Endothelial cell of umbilical vein (primary cell): ENCODE measurements around the gene PRKG1. TPM values are rescaled to one million over a fixed set of nuclear protein-coding genes. Genes with fewer than 3 reads are reported as not detected.

Experiments
- BruUV-seq: library from RNA; stranded (reverse); fragments of 400-500 nt; replicated peaks from 2 replicates; lab custom pipeline; 2021; lab: Mats Ljungman, UMichigan
- CTCF ChIA-PET: fragments of 300-600, 350-600 bp; sonication (Branson Sonifier 250); formaldehyde crosslinking; loops from one replicate; lab custom pipeline; 2021; ENCODE audit warnings: antibody characterized with exemption, inconsistent platforms; lab: Charles Lee
- POLR2A ChIA-PET: fragments of 300-600, 350-600 bp; sonication (Branson Sonifier 250); formaldehyde crosslinking; loops from one replicate; lab custom pipeline; 2021; ENCODE audit warnings: antibody characterized with exemption, inconsistent platforms; lab: Charles Lee
- DNase-seq: peaks from one replicate; pipeline ENCODE4 v3.0.0-alpha.2; 2011; ENCODE audit warnings: low read depth, low spot score
- FAIRE-seq: peaks from 2 replicates; lab custom pipeline; 2011; peaks lifted over from hg19 to GRCh38; lab: Jason Lieb, UNC
- H2AFZ ChIP-seq: 2 replicates; pipeline ENCODE4 v1.6.0; 2012; ENCODE audit warnings: low read depth, low read length, control low read depth, inconsistent platforms
- H3K27ac ChIP-seq: 2 replicates; pipeline ENCODE4 v1.5.1; 2011; ENCODE audit warnings: low read depth, mild to moderate bottlenecking, control low read depth, low read length, moderate library complexity; ENCODE audit not compliant: insufficient read depth
- H3K27me3 ChIP-seq, 2 experiments: 2 replicates each; pipeline versions ENCODE4 v1.6.0 to v1.6.1; 2011; ENCODE audit warnings: low read length in 2 of 2, mixed read lengths in 1 of 2; ENCODE audit not compliant: control insufficient read depth in 2 of 2, insufficient read depth in 2 of 2
- H3K36me3 ChIP-seq, 2 experiments: 2 replicates in 1 of 2; 3 replicates in 1 of 2; pipeline ENCODE4 v1.5.1; 2011; ENCODE audit warnings: low read length in 2 of 2, mild to moderate bottlenecking in 1 of 2, moderate library complexity in 1 of 2; ENCODE audit not compliant: control insufficient read depth in 2 of 2, insufficient read depth in 2 of 2; ENCODE audit errors: extremely low read depth in 1 of 2
- H3K4me1 ChIP-seq: 3 replicates; pipeline ENCODE4 v1.5.1; 2011; ENCODE audit warnings: mild to moderate bottlenecking, low read length; ENCODE audit not compliant: control insufficient read depth, insufficient read depth; ENCODE audit errors: extremely low read depth
- H3K4me2 ChIP-seq: 2 replicates; pipeline ENCODE4 v1.6.1; 2011; ENCODE audit warnings: low read length, control low read depth, mixed read lengths; ENCODE audit not compliant: insufficient read depth
- H3K4me3 ChIP-seq, 3 experiments: fragments of 200-600 bp in 1 of 3; sonication (generic), shearing (Covaris generic) in 1 of 3; replicated peaks in 1 of 3; 2 replicates each; pipeline ENCODE4 v1.5.1; 2011 to 2016; ENCODE audit warnings: control low read depth in 3 of 3, low read length in 3 of 3, mild to moderate bottlenecking in 2 of 3, inconsistent platforms in 1 of 3, low read depth in 1 of 3, moderate library complexity in 1 of 3; ENCODE audit not compliant: insufficient read depth in 1 of 3
- H3K79me2 ChIP-seq: 2 replicates; pipeline ENCODE4 v1.6.0; 2012; ENCODE audit warnings: low read length, inconsistent platforms; ENCODE audit not compliant: control insufficient read depth, insufficient read depth
- H3K9ac ChIP-seq: replicated peaks from 2 replicates; pipeline ENCODE3; 2011; ENCODE audit warnings: low read length, control low read depth; ENCODE audit not compliant: insufficient read depth; ENCODE audit errors: extremely low read depth
- H3K9me1 ChIP-seq: replicated peaks from 3 replicates; pipeline ENCODE4 v1.6.0; 2011; ENCODE audit warnings: mild to moderate bottlenecking, low read length; ENCODE audit not compliant: control insufficient read depth, insufficient read depth; ENCODE audit errors: extremely low read depth
- H3K9me3 ChIP-seq: replicated peaks from 2 replicates; pipeline ENCODE4 v1.5.1; 2012; ENCODE audit warnings: low read length, inconsistent platforms; ENCODE audit not compliant: control insufficient read depth, insufficient read depth
- H4K20me1 ChIP-seq: replicated peaks from 2 replicates; pipeline ENCODE3; 2011; ENCODE audit warnings: mild to moderate bottlenecking, low read length; ENCODE audit not compliant: control insufficient read depth, insufficient read depth; ENCODE audit errors: extremely low read depth
- EZH2 ChIP-seq: IDR thresholded peaks from 2 replicates; pipeline ENCODE4 v1.6.1; 2012; ENCODE audit warnings: borderline replicate concordance, low read depth, mild to moderate bottlenecking, moderate library complexity, low read length, inconsistent platforms; ENCODE audit not compliant: severe bottlenecking
- FOS ChIP-seq: IDR thresholded peaks from 2 replicates; pipeline ENCODE4 v1.6.1; 2011; ENCODE audit warnings: mild to moderate bottlenecking, low read length, moderate library complexity, borderline replicate concordance; ENCODE audit not compliant: insufficient read depth
- GATA2 ChIP-seq: IDR thresholded peaks from 2 replicates; pipeline ENCODE4 v1.7.0; 2011; ENCODE audit warnings: low read depth, mild to moderate bottlenecking, moderate library complexity, mixed read lengths, low read length; ENCODE audit not compliant: insufficient read length, insufficient read depth
- JUN ChIP-seq: IDR thresholded peaks from 2 replicates; pipeline ENCODE4 v1.6.1; 2011; ENCODE audit warnings: borderline replicate concordance, low read depth; ENCODE audit not compliant: insufficient read length, insufficient read depth
- MYC ChIP-seq: IDR thresholded peaks from one replicate; pipeline ENCODE4 v1.6.1; 2011; ENCODE audit warnings: mild to moderate bottlenecking, low read depth, low read length
- POLR2A ChIP-seq: IDR thresholded peaks from 2 replicates; pipeline ENCODE4 v1.6.1; 2012; ENCODE audit warnings: low read depth, mild to moderate bottlenecking, control low read depth, low read length
- POLR2AphosphoS5 ChIP-seq: IDR thresholded peaks from 2 replicates; pipeline ENCODE4 v1.6.1; 2012; ENCODE audit warnings: low read depth, mild to moderate bottlenecking, control low read depth, low read length, moderate library complexity; ENCODE audit not compliant: insufficient read depth
- dilution Hi-C: fragments of 300-500 bp; cut with MboI; formaldehyde crosslinking; loops from one replicate; pipeline ENCODE4 v1.15.0; 2019; ENCODE audit warnings: low sequenced_read_pairs; ENCODE audit not compliant: extremely low pct_ligation_motif_present
- intact Hi-C: fragments of 100-400 bp; cut with micrococcal nuclease; formaldehyde crosslinking; loops from one replicate; pipeline ENCODE4 v1.10.0; 2022
- polyA plus RNA-seq, 4 experiments: library from polyadenylated mRNA; depleted of rRNA in 3 of 4; stranded (reverse) in 3 of 4; unstranded in 1 of 4; fragments of >200 nt; gene quantifications; 2 replicates each; pipeline versions ENCODE4 v1.2.1 to v1.2.3, GENCODE V29; 2011 to 2012; ENCODE audit warnings: missing spikeins in 1 of 4
- total RNA-seq: library from RNA; stranded (reverse); gene quantifications from 2 replicates; pipeline ENCODE4 v1.2.3, GENCODE V29; 2021
- TF ChIP-seq, protein P1 (sequence below), 2 donors: IDR thresholded peaks; 1 replicate in 1 of 2; 2 replicates in 1 of 2; pipeline ENCODE4 v1.5.1; 2011; ENCODE audit warnings: low read length in 2 of 2, mild to moderate bottlenecking in 2 of 2, moderate library complexity in 2 of 2, control low read depth in 1 of 2, inconsistent platforms in 1 of 2, low read depth in 1 of 2; ENCODE audit not compliant: insufficient read depth in 1 of 2; ENCODE audit errors: extremely low read depth in 1 of 2
- TF ChIP-seq, protein P2 (sequence below): IDR thresholded peaks from 2 replicates; pipeline ENCODE4 v1.6.1; 2011; ENCODE audit not compliant: insufficient read depth, insufficient read length

The PRKG1 gene
- total and polyA plus RNA-seq, 2 donors (not counting 3 experiments of a cell fraction or from before 2014, with no cell fraction given) = 0.01 to 0.18 TPM

DNA sequence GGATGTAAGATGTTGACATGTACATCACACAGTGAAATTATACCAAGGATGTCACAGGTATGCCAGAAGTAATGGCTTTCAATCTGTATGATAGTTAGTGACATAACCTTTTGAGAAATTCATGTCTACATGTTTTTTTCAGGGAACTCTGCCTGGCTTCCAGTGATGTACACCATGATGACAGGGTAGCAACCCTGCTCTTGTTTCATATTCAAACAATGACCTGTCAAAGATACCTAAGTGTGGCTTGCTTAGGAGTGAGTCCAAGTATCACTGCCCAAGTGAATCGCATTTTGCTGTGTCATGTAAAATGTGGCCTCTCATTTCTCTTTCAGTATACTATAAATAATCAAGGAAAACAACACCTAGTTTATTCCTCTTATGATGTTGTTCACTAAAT lies 1033.9 kb downstream of the PRKG1 start:
- dilution Hi-C loops = no loop called here
- CTCF ChIA-PET = no interaction called here
- intact Hi-C loops = no loop called here
- H3K27ac ChIP-seq = no peak overlapping the region
- H3K36me3 ChIP-seq = no peaks in the 10 kb centered on the region
- H3K9ac ChIP-seq = no peak overlapping the region
- H3K4me2 ChIP-seq = no peak overlapping the region
- no peaks in the 10 kb centered on the region for H3K4me1 ChIP-seq
- H2AFZ ChIP-seq = no peak overlapping the region
- H3K79me2 ChIP-seq = no peaks in the 10 kb centered on the region
- no TSS peak for BruUV-seq
- no peaks in the 10 kb centered on the region for H3K9me3 ChIP-seq
- no peak overlapping the region for H3K4me3 ChIP-seq
- no peaks in the 10 kb centered on the region for H3K9me1 ChIP-seq
- DNase-seq (no peak), FAIRE-seq (no peak)
- no peaks in the 10 kb centered on the region for H4K20me1 ChIP-seq
- POLR2A ChIA-PET = no interaction called here
- TF ChIP-seq FOS (no peak), JUN (no peak), POLR2AphosphoS5 (no peak), EZH2 (no peak), MYC (no peak), POLR2A (no peak), GATA2 (no peak)
- TF ChIP-seq, protein P1, sequence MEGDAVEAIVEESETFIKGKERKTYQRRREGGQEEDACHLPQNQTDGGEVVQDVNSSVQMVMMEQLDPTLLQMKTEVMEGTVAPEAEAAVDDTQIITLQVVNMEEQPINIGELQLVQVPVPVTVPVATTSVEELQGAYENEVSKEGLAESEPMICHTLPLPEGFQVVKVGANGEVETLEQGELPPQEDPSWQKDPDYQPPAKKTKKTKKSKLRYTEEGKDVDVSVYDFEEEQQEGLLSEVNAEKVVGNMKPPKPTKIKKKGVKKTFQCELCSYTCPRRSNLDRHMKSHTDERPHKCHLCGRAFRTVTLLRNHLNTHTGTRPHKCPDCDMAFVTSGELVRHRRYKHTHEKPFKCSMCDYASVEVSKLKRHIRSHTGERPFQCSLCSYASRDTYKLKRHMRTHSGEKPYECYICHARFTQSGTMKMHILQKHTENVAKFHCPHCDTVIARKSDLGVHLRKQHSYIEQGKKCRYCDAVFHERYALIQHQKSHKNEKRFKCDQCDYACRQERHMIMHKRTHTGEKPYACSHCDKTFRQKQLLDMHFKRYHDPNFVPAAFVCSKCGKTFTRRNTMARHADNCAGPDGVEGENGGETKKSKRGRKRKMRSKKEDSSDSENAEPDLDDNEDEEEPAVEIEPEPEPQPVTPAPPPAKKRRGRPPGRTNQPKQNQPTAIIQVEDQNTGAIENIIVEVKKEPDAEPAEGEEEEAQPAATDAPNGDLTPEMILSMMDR (IDR thresholded peaks at IDR 0.05; ENCODE audit: extremely low read depth in 1 of 2, insufficient read depth in 1 of 2, low read depth in 1 of 2, low read length in 2 of 2) = no peak
- TF ChIP-seq, protein P2, sequence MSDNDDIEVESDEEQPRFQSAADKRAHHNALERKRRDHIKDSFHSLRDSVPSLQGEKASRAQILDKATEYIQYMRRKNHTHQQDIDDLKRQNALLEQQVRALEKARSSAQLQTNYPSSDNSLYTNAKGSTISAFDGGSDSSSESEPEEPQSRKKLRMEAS = no peak
- H3K27me3 ChIP-seq = no peaks in the 10 kb centered on the region
